ENCODE results near the gene CHL1. TPM values are rescaled to one million over a fixed set of nuclear protein-coding genes. Genes with fewer than 3 reads are reported as not detected.

The CHL1 gene
- total and polyA plus RNA-seq, 2 of the 8 experiments (the other 6 are each of a cell fraction or from before 2014, with no cell fraction given): 0.05 to 0.99 TPM

DNA sequence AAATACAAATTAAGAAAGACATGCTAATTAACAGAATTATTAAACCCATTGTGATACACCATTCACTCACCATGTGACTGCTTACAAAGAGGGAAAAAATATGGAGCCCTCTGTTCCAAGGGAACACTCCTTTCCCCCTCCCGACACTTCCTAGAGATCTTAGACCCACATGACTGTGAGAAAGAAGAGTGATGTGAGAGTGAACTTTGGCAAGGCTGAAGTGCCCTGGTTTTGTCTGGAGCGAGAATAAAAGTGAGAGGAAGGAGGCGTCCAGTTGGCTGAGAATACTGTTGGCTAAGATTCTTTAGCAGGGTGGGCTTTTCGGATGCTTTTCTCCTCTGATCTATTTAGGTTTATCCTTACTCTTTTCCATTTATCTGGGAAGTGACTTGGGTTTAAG lies 14.1 kb downstream of the CHL1 start:
- H2AFZ ChIP-seq (ENCODE audit: low read length): no peak overlapping the region
- H3K4me1 ChIP-seq (replicated peaks in 1 of 4; ENCODE audit: control insufficient read depth in 3 of 4, insufficient read depth in 4 of 4, low read length in 3 of 4): no peaks in the 10 kb centered on the region
- H3K18ac ChIP-seq (ENCODE audit: extremely low read depth, low read length): no peak overlapping the region
- 90% methylated on average over 4 of the region's 4 CpGs; no CpG with 5 or more reads in 1 of the 2 experiments for WGBS, 2 experiments (ENCODE audit: extremely low coverage in 1 of 2, insufficient coverage in 1 of 2, insufficient read length in 1 of 2, insufficient replicate concordance in 2 of 2, low coverage in 1 of 2, low lambda C conversion rate in 2 of 2, missing lambda C conversion rate in 1 of 2)
- DNase-seq (ENCODE audit: low read depth in 1 of 2, low spot score in 2 of 2) (no peak), FAIRE-seq (no peak)
- H3K4ac ChIP-seq (replicated peaks; ENCODE audit: insufficient read length, low read depth, low read length): no peak overlapping the region
- ChIA-PET POLR2A (ENCODE audit: partially characterized antibody) (no interaction called here), CTCF (ENCODE audit: partially characterized antibody) (interaction anchor here (0.8 kb wide), 1 partner anchor 25 kb away, joined by 4 read pairs; no protein-coding TSS in a partner anchor)
- no peak overlapping the region for H2BK120ac ChIP-seq (replicated peaks; ENCODE audit: low read depth, low read length)
- H3K4me2 ChIP-seq (ENCODE audit: insufficient read depth in 1 of 2, low read depth in 2 of 2, low read length in 2 of 2): no peak overlapping the region
- no peaks in the 10 kb centered on the region for H4K20me1 ChIP-seq (replicated peaks in 1 of 2; ENCODE audit: control insufficient read depth in 1 of 2, insufficient read depth in 2 of 2, low read length in 2 of 2)
- H2BK15ac ChIP-seq (ENCODE audit: low read length): no peak overlapping the region
- H3K27me3 ChIP-seq (replicated peaks in 1 of 4; ENCODE audit: control insufficient read depth in 3 of 4, extremely low read depth in 1 of 4, insufficient read depth in 3 of 4, low read length in 3 of 4): no peaks in the 10 kb centered on the region
- no peak overlapping the region for H3K14ac ChIP-seq (ENCODE audit: insufficient read length)
- no peak overlapping the region for H4K8ac ChIP-seq (ENCODE audit: extremely low read depth, insufficient read depth, low read length)
- H2BK12ac ChIP-seq (ENCODE audit: low read depth, low read length): no peak overlapping the region
- H2BK5ac ChIP-seq (ENCODE audit: low read depth, low read length): no peak overlapping the region
- H3K4me3 ChIP-seq (ENCODE audit: extremely low read depth in 1 of 4, insufficient read depth in 2 of 4, low read depth in 3 of 4, low read length in 4 of 4): no peak overlapping the region
- no peak overlapping the region for H4K91ac ChIP-seq (replicated peaks; ENCODE audit: insufficient read length, low read length)
- no peaks in the 10 kb centered on the region for H3K23me2 ChIP-seq (ENCODE audit: low read depth, low read length)
- no peak overlapping the region for H4K5ac ChIP-seq (ENCODE audit: insufficient read length, low read depth, low read length)
- no peak overlapping the region for H3K23ac ChIP-seq (ENCODE audit: insufficient read length)
- no peaks in the 10 kb centered on the region for H3K79me2 ChIP-seq (ENCODE audit: control insufficient read depth in 1 of 2, insufficient read depth in 2 of 2, low read length in 2 of 2)
- H3K79me1 ChIP-seq (ENCODE audit: low read depth, low read length): no peaks in the 10 kb centered on the region
- no peak overlapping the region for H3K27ac ChIP-seq (ENCODE audit: low read depth, low read length)
- no peaks in the 10 kb centered on the region for H3K36me3 ChIP-seq (ENCODE audit: control insufficient read depth in 2 of 4, insufficient read depth in 4 of 4, low read length in 3 of 4)
- no peak overlapping the region for H2BK20ac ChIP-seq (ENCODE audit: low read length)
- no peaks in the 10 kb centered on the region for H3K9me3 ChIP-seq (ENCODE audit: insufficient read depth in 2 of 2, low read depth in 1 of 2, low read length in 1 of 2)
- H3K56ac ChIP-seq (replicated peaks; ENCODE audit: insufficient read length, low read depth, low read length): no peak overlapping the region
- no peak overlapping the region for H2AK5ac ChIP-seq (ENCODE audit: low read depth, low read length)
- no peak overlapping the region for H3K9ac ChIP-seq (replicated peaks in 1 of 4; ENCODE audit: extremely low read depth in 1 of 4, low read depth in 3 of 4, low read length in 3 of 4)
- TF ChIP-seq SRF (IDR thresholded peaks at IDR 0.05; ENCODE audit: low read depth, low read length): no peak
- no peak for TF ChIP-seq BRCA1 (IDR thresholded peaks at IDR 0.05; ENCODE audit: low read depth, low read length)
- no peak for TF ChIP-seq SP1 (IDR thresholded peaks at IDR 0.05; ENCODE audit: low read depth, low read length)
- no peak for TF ChIP-seq EGR1 (IDR thresholded peaks at IDR 0.05; ENCODE audit: borderline replicate concordance, low read depth, low read length)
- TF ChIP-seq BACH1 (IDR thresholded peaks at IDR 0.05; ENCODE audit: low read length): no peak
- TF ChIP-seq CEBPB (IDR thresholded peaks at IDR 0.05; ENCODE audit: low read depth, low read length): no peak
- TF ChIP-seq TAF1 (IDR thresholded peaks at IDR 0.05; ENCODE audit: low read depth, low read length): no peak
- TF ChIP-seq, protein P1, sequence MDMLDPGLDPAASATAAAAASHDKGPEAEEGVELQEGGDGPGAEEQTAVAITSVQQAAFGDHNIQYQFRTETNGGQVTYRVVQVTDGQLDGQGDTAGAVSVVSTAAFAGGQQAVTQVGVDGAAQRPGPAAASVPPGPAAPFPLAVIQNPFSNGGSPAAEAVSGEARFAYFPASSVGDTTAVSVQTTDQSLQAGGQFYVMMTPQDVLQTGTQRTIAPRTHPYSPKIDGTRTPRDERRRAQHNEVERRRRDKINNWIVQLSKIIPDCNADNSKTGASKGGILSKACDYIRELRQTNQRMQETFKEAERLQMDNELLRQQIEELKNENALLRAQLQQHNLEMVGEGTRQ (IDR thresholded peaks at IDR 0.05; ENCODE audit: low read length): no peak
- TF ChIP-seq BCL11A (IDR thresholded peaks at IDR 0.05; ENCODE audit: low read depth in 2 of 2, low read length in 2 of 2): no peak
- no peak for TF ChIP-seq SIRT6 (IDR thresholded peaks at IDR 0.05; ENCODE audit: low read length)
